B cell (primary cell): ENCODE results near the gene IFITM1. TPM values are rescaled to one million over a fixed set of nuclear protein-coding genes. Genes with fewer than 3 reads are reported as not detected.
A peak's percentile ranks its signal among the peaks of the same experiment; 100 is the strongest.

Source experiments
- ATAC-seq: fragments of 200-7000 bp; cut with Tn5 transposase; one replicate; pipeline ENCODE4 v1.10.0; 2021; ENCODE audit warnings: low read depth, mild to moderate bottlenecking, moderate number of reproducible peaks, moderate library complexity
- CTCF ChIA-PET: fragments of 350-600 bp; sonication (Branson Sonifier 250); formaldehyde crosslinking; loops from one replicate; lab custom pipeline; 2021; ENCODE audit warnings: antibody characterized with exemption, inconsistent platforms; lab: Charles Lee
- POLR2A ChIA-PET: fragments of 350-600 bp; sonication (Branson Sonifier 250); formaldehyde crosslinking; loops from one replicate; lab custom pipeline; 2021; ENCODE audit warnings: antibody characterized with exemption; lab: Charles Lee
- DNase-seq: peaks from one replicate; pipeline ENCODE4 v3.0.0; 2013
- H2AFZ ChIP-seq: 2 replicates; pipeline ENCODE4 v1.6.1; 2012; ENCODE audit warnings: mild to moderate bottlenecking, low read depth, low read length; ENCODE audit not compliant: insufficient read depth, poor library complexity, severe bottlenecking
- H3K27ac ChIP-seq, 2 donors: 1 replicate in 1 of 2; 2 replicates in 1 of 2; pipeline ENCODE4 v1.5.1; 2012 to 2013; ENCODE audit warnings: low read length in 2 of 2, mild to moderate bottlenecking in 2 of 2, moderate library complexity in 1 of 2
- H3K27me3 ChIP-seq, 4 experiments: fragments of 200-600 bp in 1 of 4; sonication (generic) in 1 of 4; replicated peaks in 1 of 4; 1 replicate in 2 of 4; 2 replicates in 2 of 4; pipeline versions ENCODE4 v1.6.1 to v1.7.0; 2013 to 2016; ENCODE audit warnings: low read length in 3 of 4, mild to moderate bottlenecking in 2 of 4, mixed read lengths in 1 of 4, moderate library complexity in 1 of 4; ENCODE audit not compliant: insufficient read depth in 4 of 4, control insufficient read depth in 3 of 4; ENCODE audit errors: control extremely low read depth in 1 of 4
- H3K36me3 ChIP-seq, 2 experiments: replicated peaks in 1 of 2; 1 replicate in 1 of 2; 2 replicates in 1 of 2; pipeline versions ENCODE4 v1.6.1 to v1.7.1; 2013; ENCODE audit warnings: low read length in 1 of 2; ENCODE audit not compliant: insufficient read depth in 2 of 2, control insufficient read depth in 1 of 2; ENCODE audit errors: control extremely low read depth in 1 of 2, extremely low read depth in 1 of 2
- H3K4me1 ChIP-seq, 2 donors: fragments of 200-600 bp in 1 of 2; sonication (generic) in 1 of 2; 1 replicate in 1 of 2; 2 replicates in 1 of 2; pipeline versions ENCODE4 v1.5.1 to v1.6.1; 2013 to 2017; ENCODE audit warnings: low read length in 2 of 2; ENCODE audit not compliant: control insufficient read depth in 2 of 2, insufficient read depth in 2 of 2
- H3K4me2 ChIP-seq: replicated peaks from 2 replicates; pipeline ENCODE3; 2012; ENCODE audit warnings: mild to moderate bottlenecking, low read depth, low read length; ENCODE audit not compliant: poor library complexity, severe bottlenecking
- H3K4me3 ChIP-seq, 5 experiments: fragments of 200-600 bp in 1 of 5; sonication (generic) in 1 of 5; 1 replicate in 3 of 5; 2 replicates in 2 of 5; pipeline versions ENCODE4 v1.5.1 to v1.7.0; 2011 to 2016; ENCODE audit warnings: low read length in 4 of 5, mild to moderate bottlenecking in 4 of 5, low read depth in 2 of 5, control low read depth in 1 of 5, moderate library complexity in 1 of 5; ENCODE audit not compliant: insufficient read depth in 1 of 5; ENCODE audit errors: control extremely low read depth in 1 of 5, extremely low read depth in 1 of 5
- H3K79me2 ChIP-seq: fragments of 200-600 bp; sonication (generic); one replicate; pipeline ENCODE4 v1.6.0; 2016; ENCODE audit warnings: low read length; ENCODE audit not compliant: control insufficient read depth, insufficient read depth
- H3K9ac ChIP-seq: fragments of 200-600 bp; sonication (generic); 2 replicates; pipeline ENCODE4 v1.6.1; 2017; ENCODE audit warnings: mild to moderate bottlenecking, low read length, moderate library complexity
- H3K9me3 ChIP-seq, 3 donors: one replicate each; pipeline versions ENCODE4 v1.6.1 to v1.7.1; 2013; ENCODE audit warnings: low read length in 2 of 3; ENCODE audit not compliant: control insufficient read depth in 2 of 3, insufficient read depth in 1 of 3; ENCODE audit errors: control extremely low read depth in 1 of 3
- H4K20me1 ChIP-seq: 2 replicates; pipeline ENCODE4 v1.6.0; 2012; ENCODE audit warnings: mild to moderate bottlenecking, low read length; ENCODE audit not compliant: insufficient read depth, control insufficient read depth, poor library complexity, severe bottlenecking
- H3K27ac Mint-ChIP-seq: one replicate; pipeline ENCODE4 v1.8.0; 2021; ENCODE audit warnings: mixed read lengths
- H3K27me3 Mint-ChIP-seq: one replicate; pipeline ENCODE4 v1.8.0; 2021; ENCODE audit warnings: mixed read lengths
- H3K4me1 Mint-ChIP-seq: one replicate; pipeline ENCODE4 v1.8.0; 2021; ENCODE audit warnings: mixed read lengths
- H3K4me3 Mint-ChIP-seq: one replicate; pipeline ENCODE4 v1.8.0; 2021; ENCODE audit warnings: mixed read lengths
- H3K9me3 Mint-ChIP-seq: one replicate; pipeline ENCODE4 v1.8.0; 2022; ENCODE audit warnings: mixed read lengths; ENCODE audit not compliant: insufficient read depth
- EZH2 ChIP-seq: IDR thresholded peaks from 2 replicates; pipeline ENCODE4 v1.6.1; 2012; ENCODE audit warnings: borderline replicate concordance, low read depth, mild to moderate bottlenecking, moderate library complexity, low read length; ENCODE audit not compliant: insufficient read depth, poor library complexity, severe bottlenecking
- WGBS: methylation state at CpG from one replicate; pipeline ENCODE4 v1.1.5; 2013; ENCODE audit warnings: missing lambda C conversion rate; ENCODE audit not compliant: insufficient coverage; 5-methylcytosine and 5-hydroxymethylcytosine counted together
- intact Hi-C: fragments of 100-400 bp; cut with micrococcal nuclease; formaldehyde crosslinking; loops from one replicate; pipeline ENCODE4 v1.10.0; 2022
- polyA plus RNA-seq: library from polyadenylated mRNA; depleted of rRNA; stranded (reverse); fragments of >200 nt; gene quantifications from 2 replicates; pipeline ENCODE4 v1.2.3, GENCODE V29; 2012
- total RNA-seq, 2 donors: library from RNA; stranded (reverse); fragments of 120-200 nt in 1 of 2; gene quantifications; 1 replicate in 1 of 2; 2 replicates in 1 of 2; pipeline versions ENCODE4 v1.2.3 to v1.2.4, GENCODE V29; 2013 to 2022
- TF ChIP-seq, protein P1 (sequence below): fragments of 200-600 bp; IDR thresholded peaks from one replicate; pipeline ENCODE4 v1.8.0; 2022; ENCODE audit warnings: antibody characterized with exemption, mild to moderate bottlenecking

Gene IFITM1
- total and polyA plus RNA-seq, 2 donors (not counting 1 experiment from before 2014, with no cell fraction given), result 19.5 to 83.7 TPM

DNA sequence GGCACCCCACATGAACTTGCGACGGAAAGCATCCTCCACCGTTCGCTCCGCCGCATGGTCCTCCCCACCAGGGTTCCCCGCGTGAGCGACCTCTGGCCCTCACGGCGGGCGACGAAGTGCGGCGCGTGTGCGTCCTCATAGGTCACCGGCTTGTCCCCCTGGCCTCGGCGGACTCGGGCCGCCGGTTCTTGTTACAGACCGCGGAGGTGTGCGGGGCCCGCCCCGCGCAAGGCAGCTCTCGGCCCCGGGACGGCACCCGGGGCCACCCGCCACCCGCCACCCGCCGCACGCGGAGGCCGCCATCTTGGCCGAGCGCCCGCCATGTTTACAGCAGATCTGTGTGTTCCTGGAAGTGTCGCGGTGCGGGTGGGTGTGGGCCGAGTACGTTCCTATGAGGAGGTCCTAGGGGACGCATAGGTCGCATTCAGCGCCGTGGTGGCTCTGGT lies 9.8 kb upstream of the IFITM1 start:
- Histone ChIP-seq H3K27ac (no peak overlapping the region), H3K4me2 (no peak overlapping the region), H3K79me2 (peaks cover 4% of the 10 kb centered on the region), H2AFZ (no peak overlapping the region), H3K27me3 (peaks cover 0 to 9% (median 1%) of the 10 kb centered on the region in 4 experiments), H4K20me1 (no peaks in the 10 kb centered on the region), H3K36me3 (no peaks in the 10 kb centered on the region), H3K9ac (no peak overlapping the region), H3K4me3 (no peak overlapping the region), H3K9me3 (no peaks in the 10 kb centered on the region), H3K4me1 (peaks cover 18 to 46% of the 10 kb centered on the region in 2 donors)
- Mint-ChIP-seq H3K4me1 (peaks cover 44% of the 10 kb centered on the region), H3K27ac (peak overlapping the region; percentile 82), H3K4me3 (no peak overlapping the region), H3K9me3 (no peaks in the 10 kb centered on the region), H3K27me3 (no peaks in the 10 kb centered on the region)
- no peak for ATAC-seq
- intact Hi-C loops, result loop anchor here (2.0 kb wide), 2 partner anchors 51 to 147 kb away; partner anchors contain the start of gene PTDSS2
- 88% methylated on average over 34 of the region's 52 CpGs for WGBS
- no peak for TF ChIP-seq EZH2
- TF ChIP-seq, protein P1, sequence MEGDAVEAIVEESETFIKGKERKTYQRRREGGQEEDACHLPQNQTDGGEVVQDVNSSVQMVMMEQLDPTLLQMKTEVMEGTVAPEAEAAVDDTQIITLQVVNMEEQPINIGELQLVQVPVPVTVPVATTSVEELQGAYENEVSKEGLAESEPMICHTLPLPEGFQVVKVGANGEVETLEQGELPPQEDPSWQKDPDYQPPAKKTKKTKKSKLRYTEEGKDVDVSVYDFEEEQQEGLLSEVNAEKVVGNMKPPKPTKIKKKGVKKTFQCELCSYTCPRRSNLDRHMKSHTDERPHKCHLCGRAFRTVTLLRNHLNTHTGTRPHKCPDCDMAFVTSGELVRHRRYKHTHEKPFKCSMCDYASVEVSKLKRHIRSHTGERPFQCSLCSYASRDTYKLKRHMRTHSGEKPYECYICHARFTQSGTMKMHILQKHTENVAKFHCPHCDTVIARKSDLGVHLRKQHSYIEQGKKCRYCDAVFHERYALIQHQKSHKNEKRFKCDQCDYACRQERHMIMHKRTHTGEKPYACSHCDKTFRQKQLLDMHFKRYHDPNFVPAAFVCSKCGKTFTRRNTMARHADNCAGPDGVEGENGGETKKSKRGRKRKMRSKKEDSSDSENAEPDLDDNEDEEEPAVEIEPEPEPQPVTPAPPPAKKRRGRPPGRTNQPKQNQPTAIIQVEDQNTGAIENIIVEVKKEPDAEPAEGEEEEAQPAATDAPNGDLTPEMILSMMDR, result no peak
- ChIA-PET POLR2A (interaction anchor here (2.2 kb wide), 1 partner anchor 36 kb away, joined by 11 read pairs; no protein-coding TSS in a partner anchor), CTCF (interaction anchor here (0.6 to 5.6 kb wide), 15 partner anchors 9 to 215 kb away, joined by 3 to 54 read pairs (median 7); partner anchors contain the start of genes BET1L, PGGHG and RIC8A)
- DNase-seq, result no peak
